GM19372 (cell line): ENCODE results near the gene LUZP2.

Source experiments
- ATAC-seq: cut with Tn5 transposase; IDR thresholded peaks from one replicate; pipeline ENCODE4 v1.9.1; 2021; ENCODE audit warnings: mild to moderate bottlenecking, low read depth, moderate library complexity; ENCODE audit not compliant: unreplicated experiment

The LUZP2 gene

GRCh38 chr11:24496736-24497725 is at the start of gene LUZP2:
Gene LUZP2 (plus strand): TSS chr11:24497053.
- no peak for ATAC-seq

GRCh38 chr11:24453129-24453718 is 43.6 kb upstream of the LUZP2 start:
- no peak for ATAC-seq

GRCh38 chr11:24457985-24458384 is 38.9 kb upstream of the LUZP2 start:
- ATAC-seq = no peak

GRCh38 chr11:24470431-24470830 is 26.4 kb upstream of the LUZP2 start:
- no peak for ATAC-seq

- ATAC-seq = no peak
Observed at GRCh38 chr11:24471084-24471483, 25.8 kb upstream of the LUZP2 start.

- no peak for ATAC-seq
Observed at GRCh38 chr11:24478718-24479117, 18.1 kb upstream of the LUZP2 start.

GRCh38 chr11:24489477-24489876 is 7.4 kb upstream of the LUZP2 start:
- ATAC-seq = no peak

- no peak for ATAC-seq
Observed at GRCh38 chr11:24496386-24496735, 492 bp upstream of the LUZP2 start.

- no peak for ATAC-seq
Observed at GRCh38 chr11:24497831-24498230, 978 bp downstream of the LUZP2 start.

- ATAC-seq = no peak
Observed at GRCh38 chr11:24502425-24502824, 5.6 kb downstream of the LUZP2 start.

- ATAC-seq = no peak
Observed at GRCh38 chr11:24509114-24509513, 12.3 kb downstream of the LUZP2 start.

- ATAC-seq = no peak
Observed at GRCh38 chr11:24511511-24511910, 14.7 kb downstream of the LUZP2 start.

GRCh38 chr11:24513479-24514218 is 16.8 kb downstream of the LUZP2 start:
- ATAC-seq = no peak

- ATAC-seq = no peak
Observed at GRCh38 chr11:24514219-24514594, 17.4 kb downstream of the LUZP2 start.

- no peak for ATAC-seq
Observed at GRCh38 chr11:24515632-24516031, 18.8 kb downstream of the LUZP2 start.

GRCh38 chr11:24516638-24517037 is 19.8 kb downstream of the LUZP2 start:
- no peak for ATAC-seq

GRCh38 chr11:24521601-24522000 is 24.7 kb downstream of the LUZP2 start:
- ATAC-seq = no peak

- ATAC-seq = no peak
Observed at GRCh38 chr11:24524156-24524555, 27.3 kb downstream of the LUZP2 start.

- no peak for ATAC-seq
Observed at GRCh38 chr11:24531528-24531927, 34.7 kb downstream of the LUZP2 start.

GRCh38 chr11:24543771-24544170 is 46.9 kb downstream of the LUZP2 start:
- ATAC-seq = no peak

- ATAC-seq = no peak
Observed at GRCh38 chr11:24556693-24557092, 59.8 kb downstream of the LUZP2 start.
